ENCODE results near the gene BTBD6.
A peak's percentile ranks its signal among the peaks of the same experiment; 100 is the strongest.

The BTBD6 gene

DNA sequence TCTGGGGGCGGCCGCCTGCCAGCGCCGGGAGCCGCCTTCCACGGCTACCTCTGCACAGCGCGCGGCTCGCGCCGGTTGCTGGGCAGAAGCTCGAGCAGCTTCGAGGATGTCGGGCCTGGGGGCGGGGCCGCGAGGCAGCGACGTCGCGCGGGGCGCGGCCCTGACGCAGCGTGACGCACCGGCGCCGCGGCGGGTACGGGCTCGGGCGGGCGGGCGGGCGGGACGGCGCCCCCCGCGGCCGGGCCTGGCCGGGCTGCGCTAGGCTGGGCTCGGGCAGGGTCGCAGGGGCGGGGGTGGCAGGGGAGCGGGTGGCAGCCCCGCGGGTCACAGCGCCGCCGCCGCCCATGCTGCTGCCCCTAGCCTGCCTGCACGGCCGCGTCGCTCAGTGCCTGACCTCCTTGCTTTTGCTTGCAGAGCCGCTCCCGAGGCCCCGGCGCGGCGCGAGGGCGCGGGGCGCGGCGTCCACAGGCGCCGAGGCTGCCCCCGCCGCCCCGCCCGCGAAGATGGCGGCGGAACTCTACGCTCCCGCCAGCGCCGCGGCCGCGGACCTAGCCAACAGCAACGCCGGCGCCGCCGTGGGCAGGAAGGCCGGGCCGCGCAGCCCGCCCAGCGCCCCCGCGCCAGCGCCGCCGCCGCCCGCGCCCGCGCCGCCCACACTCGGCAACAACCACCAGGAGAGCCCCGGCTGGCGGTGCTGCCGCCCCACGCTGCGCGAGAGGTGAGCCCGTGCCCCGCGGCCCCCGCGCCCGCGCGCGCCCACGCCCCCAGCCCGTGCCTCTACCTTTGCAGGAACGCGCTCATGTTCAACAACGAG, at the start of gene BTBD6:
Gene BTBD6 (plus strand): TSS at position 166 of the 814 bp plus-strand sequence. CDS start 179 bp downstream, at position 345.
- DNase-seq = peak; percentile 84
- in situ Hi-C loops (cut with HindIII; ENCODE audit: low pct_ligation_motif_present, low pct_unique_long_range_greater_than_20kb, low sequenced_read_pairs) = no loop called here

DNA sequence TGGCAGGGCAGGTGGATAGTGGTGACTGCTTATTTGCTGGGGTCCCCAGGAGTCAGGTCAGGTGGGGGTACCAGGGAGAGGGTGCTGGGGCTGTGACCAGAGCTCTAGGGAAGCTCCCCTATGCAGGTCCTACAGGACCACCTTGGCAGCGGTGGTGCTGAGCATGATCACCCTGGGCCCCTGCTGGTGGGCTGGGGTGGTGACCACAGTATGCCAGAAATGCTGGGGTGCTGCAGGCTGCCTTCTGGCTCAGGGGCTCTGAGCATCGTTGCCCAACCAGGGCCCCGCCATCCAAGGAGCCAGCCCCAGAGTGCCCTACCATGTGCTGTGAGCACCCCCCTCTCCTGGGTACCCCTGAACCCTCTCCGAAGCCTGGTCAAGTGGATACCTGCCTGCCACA, 49.7 kb upstream of the BTBD6 start:
- DNase-seq = no peak
- in situ Hi-C loops (cut with HindIII; ENCODE audit: low pct_ligation_motif_present, low pct_unique_long_range_greater_than_20kb, low sequenced_read_pairs) = no loop called here

DNA sequence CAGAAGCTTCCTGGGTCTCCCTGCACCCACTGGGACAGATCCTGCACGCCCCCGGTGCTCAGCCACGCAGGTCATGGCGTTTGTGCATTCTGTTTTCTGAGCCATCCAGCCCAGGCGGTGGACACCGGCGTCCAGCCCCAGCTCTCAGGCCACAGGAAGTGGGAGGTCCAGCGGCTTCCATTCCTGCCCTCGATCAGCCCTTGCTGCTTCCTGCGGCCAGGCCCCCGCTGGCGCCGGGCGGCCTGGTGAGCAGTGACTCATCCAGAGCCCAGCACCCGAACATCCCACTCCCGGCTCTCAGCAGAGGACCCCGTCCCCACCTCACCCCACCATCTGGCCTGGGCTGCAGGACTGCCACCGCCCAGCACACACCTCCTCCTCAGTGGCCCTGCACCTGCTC, 49.2 kb upstream of the BTBD6 start:
- in situ Hi-C loops (cut with HindIII; ENCODE audit: low pct_ligation_motif_present, low pct_unique_long_range_greater_than_20kb, low sequenced_read_pairs) = no loop called here

DNA sequence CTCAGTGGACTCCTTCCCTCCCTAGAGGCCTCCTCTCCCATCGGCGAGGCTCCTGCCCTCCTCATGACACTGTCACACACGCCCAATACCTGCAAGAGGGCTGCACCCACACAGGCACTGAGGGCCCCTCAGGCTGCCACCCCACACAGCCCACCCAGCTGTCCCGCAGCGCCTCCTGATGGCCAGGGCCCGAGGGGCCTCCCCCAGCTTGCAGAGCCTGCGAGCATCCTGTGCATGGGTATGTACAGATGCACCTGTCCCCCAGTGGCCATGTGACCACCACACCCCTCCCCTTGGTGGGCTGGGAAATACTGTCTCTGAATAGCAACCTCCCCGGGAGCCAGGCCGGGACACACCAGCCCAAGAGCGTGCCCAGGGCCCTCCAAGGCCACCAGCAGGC, 48.3 kb upstream of the BTBD6 start:
- DNase-seq = no peak
- in situ Hi-C loops (cut with HindIII; ENCODE audit: low pct_ligation_motif_present, low pct_unique_long_range_greater_than_20kb, low sequenced_read_pairs) = no loop called here

More for the DNA sequence above, 49.2 kb upstream of the BTBD6 start:
- DNase-seq = peak; percentile 11

- in situ Hi-C loops (cut with HindIII; ENCODE audit: low pct_ligation_motif_present, low pct_unique_long_range_greater_than_20kb, low sequenced_read_pairs) = no loop called here
These were observed 47.7 kb upstream of the BTBD6 start for GRCh38 chr14:105200641-105201040.

GRCh38 chr14:105201156-105201924, 47.0 kb upstream of the BTBD6 start:
- in situ Hi-C loops (cut with HindIII; ENCODE audit: low pct_ligation_motif_present, low pct_unique_long_range_greater_than_20kb, low sequenced_read_pairs) = no loop called here

More at GRCh38 chr14:105200641-105201040, 47.7 kb upstream of the BTBD6 start:
- no peak for DNase-seq

GRCh38 chr14:105201925-105202513, 46.3 kb upstream of the BTBD6 start:
- DNase-seq = no peak
- in situ Hi-C loops (cut with HindIII; ENCODE audit: low pct_ligation_motif_present, low pct_unique_long_range_greater_than_20kb, low sequenced_read_pairs) = no loop called here

More at GRCh38 chr14:105201156-105201924, 47.0 kb upstream of the BTBD6 start:
- no peak for DNase-seq

DNA sequence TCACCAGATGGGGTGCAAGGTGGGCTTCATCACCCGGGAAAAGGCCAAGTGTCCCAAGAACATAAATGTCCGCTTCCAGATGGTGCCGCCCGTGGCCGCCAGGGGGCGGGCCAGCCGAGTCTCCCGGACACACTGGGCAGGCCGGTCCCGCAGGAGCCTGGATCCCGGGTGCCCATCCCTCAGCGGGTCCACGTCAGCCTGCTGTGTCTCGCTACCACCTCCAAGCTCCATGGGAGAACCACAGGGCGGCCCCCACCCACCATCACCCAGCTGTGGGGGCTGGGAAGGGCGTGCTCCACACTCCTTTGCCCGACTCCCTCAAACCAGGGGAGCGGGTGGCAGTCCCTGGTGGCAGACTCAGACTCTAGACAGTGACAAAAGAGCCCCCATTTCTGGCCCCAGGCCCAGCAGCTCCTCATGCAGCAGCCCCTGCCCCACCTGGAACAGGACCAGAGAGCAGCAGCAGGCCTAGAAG, 45.2 kb upstream of the BTBD6 start:
- in situ Hi-C loops (cut with HindIII; ENCODE audit: low pct_ligation_motif_present, low pct_unique_long_range_greater_than_20kb, low sequenced_read_pairs) = no loop called here
- DNase-seq = peak; percentile 60

GRCh38 chr14:105203701-105204100, 44.6 kb upstream of the BTBD6 start:
- in situ Hi-C loops (cut with HindIII; ENCODE audit: low pct_ligation_motif_present, low pct_unique_long_range_greater_than_20kb, low sequenced_read_pairs) = no loop called here
- no peak for DNase-seq

- in situ Hi-C loops (cut with HindIII; ENCODE audit: low pct_ligation_motif_present, low pct_unique_long_range_greater_than_20kb, low sequenced_read_pairs) = no loop called here
- peak; percentile 65 for DNase-seq
These were observed 44.0 kb upstream of the BTBD6 start for GRCh38 chr14:105204206-105204930.

GRCh38 chr14:105204931-105205672, 43.2 kb upstream of the BTBD6 start:
- in situ Hi-C loops (cut with HindIII; ENCODE audit: low pct_ligation_motif_present, low pct_unique_long_range_greater_than_20kb, low sequenced_read_pairs) = no loop called here
- no peak for DNase-seq

- DNase-seq = peak; percentile 16
- in situ Hi-C loops (cut with HindIII; ENCODE audit: low pct_ligation_motif_present, low pct_unique_long_range_greater_than_20kb, low sequenced_read_pairs) = no loop called here
These were observed 42.6 kb upstream of the BTBD6 start for GRCh38 chr14:105205673-105206208.

- in situ Hi-C loops (cut with HindIII; ENCODE audit: low pct_ligation_motif_present, low pct_unique_long_range_greater_than_20kb, low sequenced_read_pairs) = no loop called here
- DNase-seq = no peak
These were observed 41.5 kb upstream of the BTBD6 start for GRCh38 chr14:105206873-105207272.

DNA sequence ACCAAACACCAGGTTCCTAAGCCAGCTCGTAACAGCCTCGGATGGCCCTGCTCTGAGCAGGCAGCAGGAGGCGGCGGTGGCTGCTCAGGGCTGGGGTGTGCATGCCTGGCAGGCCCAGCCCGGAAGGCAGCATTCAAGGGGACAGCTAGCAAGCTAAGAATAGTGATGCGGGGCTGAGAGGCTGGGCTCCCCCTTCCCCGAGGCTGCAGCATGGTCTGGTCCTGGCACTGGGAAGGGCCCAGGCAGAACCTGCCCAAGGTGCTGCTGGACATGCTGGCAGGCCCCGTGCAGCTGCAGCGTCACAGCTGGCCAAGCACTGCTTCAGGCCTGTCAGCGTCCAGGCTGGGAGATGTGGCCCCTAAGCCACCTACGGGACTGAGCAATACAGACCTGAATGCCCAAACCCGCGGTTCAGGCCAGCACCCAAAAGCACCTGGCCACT, 40.9 kb upstream of the BTBD6 start:
- in situ Hi-C loops (cut with HindIII; ENCODE audit: low pct_ligation_motif_present, low pct_unique_long_range_greater_than_20kb, low sequenced_read_pairs) = no loop called here

DNA sequence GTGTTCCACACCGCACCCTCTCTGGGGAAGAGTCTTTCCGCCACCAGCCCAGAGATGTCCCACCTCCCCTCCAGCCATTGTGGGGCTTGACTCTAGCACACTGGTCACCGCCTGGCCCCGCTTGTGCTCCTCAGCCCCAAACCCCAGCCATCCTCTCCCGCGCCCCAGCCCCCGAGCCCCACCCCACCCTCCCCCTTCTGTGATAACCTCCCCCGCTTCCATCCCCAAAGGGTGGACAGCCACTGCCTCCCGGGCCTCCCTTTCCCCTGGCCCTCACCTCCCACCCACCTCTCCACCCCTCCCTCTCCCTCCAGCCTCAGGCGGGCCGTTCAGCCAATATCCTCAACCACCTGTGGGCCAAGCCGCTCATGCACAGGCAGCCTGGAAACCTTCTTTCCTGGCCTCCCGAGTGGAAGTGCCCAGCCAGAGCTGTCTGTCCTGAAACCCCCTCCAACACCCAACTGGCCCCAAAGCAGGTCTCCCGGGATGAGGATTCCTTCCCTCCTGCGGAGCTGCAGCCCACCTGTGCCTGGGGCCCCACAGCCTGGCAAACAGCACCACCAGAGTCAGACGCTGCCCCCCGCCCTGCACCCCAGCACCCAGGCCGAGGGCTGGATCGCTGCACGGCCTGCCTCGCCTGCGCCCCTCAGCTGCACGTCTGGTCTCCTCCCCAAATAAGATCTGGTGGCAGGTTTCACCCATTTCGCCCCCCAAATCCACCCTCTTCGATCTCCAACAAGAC, 40.2 kb upstream of the BTBD6 start:
- in situ Hi-C loops (cut with HindIII; ENCODE audit: low pct_ligation_motif_present, low pct_unique_long_range_greater_than_20kb, low sequenced_read_pairs) = no loop called here
- DNase-seq = no peak

More for the DNA sequence above, 40.9 kb upstream of the BTBD6 start:
- DNase-seq = no peak

- in situ Hi-C loops (cut with HindIII; ENCODE audit: low pct_ligation_motif_present, low pct_unique_long_range_greater_than_20kb, low sequenced_read_pairs) = no loop called here
These were observed 39.6 kb upstream of the BTBD6 start for GRCh38 chr14:105208738-105209075.

GRCh38 chr14:105209091-105209490, 39.2 kb upstream of the BTBD6 start:
- in situ Hi-C loops (cut with HindIII; ENCODE audit: low pct_ligation_motif_present, low pct_unique_long_range_greater_than_20kb, low sequenced_read_pairs) = no loop called here
- no peak for DNase-seq

More at GRCh38 chr14:105208738-105209075, 39.6 kb upstream of the BTBD6 start:
- no peak for DNase-seq
